ENCODE measurements around the gene AQP2. TPM values are rescaled to one million over a fixed set of nuclear protein-coding genes. Genes with fewer than 3 reads are reported as not detected.

AQP2 gene
- total RNA-seq, 1 experiment from 2014 or later: not detected

DNA sequence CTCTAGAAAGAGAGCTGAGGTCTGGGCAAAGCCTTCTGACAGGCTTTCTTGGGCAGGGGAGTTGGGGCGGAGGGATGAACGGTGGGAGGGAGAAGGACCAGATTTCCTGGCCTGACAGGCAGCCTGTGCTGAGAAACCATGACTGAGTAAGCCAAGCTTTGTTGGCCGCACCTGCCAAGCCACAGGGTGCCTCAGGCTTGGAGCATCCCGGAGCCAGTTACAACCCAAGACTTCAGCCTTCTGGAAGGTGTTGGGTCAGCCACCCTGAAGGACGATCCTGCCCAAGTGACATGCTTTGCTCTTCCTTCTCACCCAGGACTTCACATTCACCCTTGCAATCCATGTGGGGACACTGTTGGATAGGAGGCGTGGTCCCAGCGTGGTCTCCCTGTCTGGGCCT is 21.0 kb upstream of the AQP2 start:
- intact Hi-C loops (cut with micrococcal nuclease; ENCODE audit: unreplicated experiment): no loop called here
- TF ChIP-seq, protein P1, sequence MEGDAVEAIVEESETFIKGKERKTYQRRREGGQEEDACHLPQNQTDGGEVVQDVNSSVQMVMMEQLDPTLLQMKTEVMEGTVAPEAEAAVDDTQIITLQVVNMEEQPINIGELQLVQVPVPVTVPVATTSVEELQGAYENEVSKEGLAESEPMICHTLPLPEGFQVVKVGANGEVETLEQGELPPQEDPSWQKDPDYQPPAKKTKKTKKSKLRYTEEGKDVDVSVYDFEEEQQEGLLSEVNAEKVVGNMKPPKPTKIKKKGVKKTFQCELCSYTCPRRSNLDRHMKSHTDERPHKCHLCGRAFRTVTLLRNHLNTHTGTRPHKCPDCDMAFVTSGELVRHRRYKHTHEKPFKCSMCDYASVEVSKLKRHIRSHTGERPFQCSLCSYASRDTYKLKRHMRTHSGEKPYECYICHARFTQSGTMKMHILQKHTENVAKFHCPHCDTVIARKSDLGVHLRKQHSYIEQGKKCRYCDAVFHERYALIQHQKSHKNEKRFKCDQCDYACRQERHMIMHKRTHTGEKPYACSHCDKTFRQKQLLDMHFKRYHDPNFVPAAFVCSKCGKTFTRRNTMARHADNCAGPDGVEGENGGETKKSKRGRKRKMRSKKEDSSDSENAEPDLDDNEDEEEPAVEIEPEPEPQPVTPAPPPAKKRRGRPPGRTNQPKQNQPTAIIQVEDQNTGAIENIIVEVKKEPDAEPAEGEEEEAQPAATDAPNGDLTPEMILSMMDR (IDR thresholded peaks at IDR 0.05; ENCODE audit: insufficient read depth in 1 of 2, low read depth in 1 of 2, low read length in 1 of 2, severe bottlenecking in 1 of 2, unreplicated experiment in 1 of 2): no peak
- ChIA-PET CTCF (interaction anchor here (0.5 kb wide), 1 partner anchor 84 kb away, joined by 8 read pairs; no protein-coding TSS in a partner anchor), POLR2A (no interaction called here)
- no peaks in the 10 kb centered on the region for H3K36me3 Mint-ChIP-seq (ENCODE audit: insufficient read depth, unreplicated experiment)
- DNase-seq: no peak
- Histone ChIP-seq H3K36me3 (ENCODE audit: control insufficient read depth, insufficient read depth, low read length) (no peaks in the 10 kb centered on the region), H3K27me3 (replicated peaks; ENCODE audit: control insufficient read depth, insufficient read depth, low read length) (no peaks in the 10 kb centered on the region), H3K9me3 (no peaks in the 10 kb centered on the region), H3K4me1 (no peaks in the 10 kb centered on the region), H3K4me3 (ENCODE audit: low read depth, low read length) (no peak overlapping the region)
- H3K27ac Mint-ChIP-seq (ENCODE audit: unreplicated experiment): no peak overlapping the region
- BruUV-seq (replicated peaks): no TSS peak
- no peaks in the 10 kb centered on the region for H3K4me1 Mint-ChIP-seq (ENCODE audit: low read depth, unreplicated experiment)
- no peaks in the 10 kb centered on the region for H3K9me3 Mint-ChIP-seq (ENCODE audit: unreplicated experiment)
- no peaks in the 10 kb centered on the region for H3K27me3 Mint-ChIP-seq (ENCODE audit: insufficient read depth, unreplicated experiment)
- H3K4me3 Mint-ChIP-seq (ENCODE audit: unreplicated experiment): no peak overlapping the region

DNA sequence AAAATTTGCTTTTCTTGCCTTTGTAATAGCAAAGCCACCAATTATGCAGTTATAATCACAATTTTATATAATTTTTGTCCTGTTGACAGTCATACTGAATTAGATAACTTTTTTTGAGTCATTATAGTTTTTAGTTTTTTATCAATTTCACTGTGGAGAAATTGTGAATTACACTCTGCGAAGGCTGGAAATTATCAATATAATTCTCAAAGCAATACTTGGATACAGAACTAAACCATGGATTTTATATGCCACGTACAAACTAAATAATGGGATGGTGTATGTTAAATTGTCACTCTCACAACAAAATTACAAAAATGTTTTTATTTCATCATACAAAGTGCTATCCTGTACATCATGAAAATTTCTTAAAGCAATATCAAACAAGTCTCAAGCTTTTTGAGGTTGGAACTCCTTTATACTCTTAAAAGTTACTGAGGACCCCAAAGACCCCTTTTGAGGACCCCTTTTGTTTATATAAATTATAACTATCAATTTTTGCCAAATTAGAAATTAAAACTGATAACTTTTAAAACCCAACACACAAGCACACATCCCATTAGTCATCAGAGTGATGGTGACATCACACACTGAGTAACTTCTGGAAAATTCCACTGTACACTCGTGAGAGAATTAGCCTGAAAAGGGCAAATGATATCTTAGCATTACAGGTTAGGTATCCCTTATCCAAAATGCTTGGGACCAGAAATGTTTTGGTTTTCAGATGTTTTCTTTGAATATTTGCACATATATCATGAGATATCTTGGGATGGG is 19.8 kb upstream of the AQP2 start:
- intact Hi-C loops (cut with micrococcal nuclease; ENCODE audit: unreplicated experiment): no loop called here
- no peaks in the 10 kb centered on the region for H3K9me3 Mint-ChIP-seq (ENCODE audit: unreplicated experiment)
- no peak overlapping the region for H3K4me3 ChIP-seq (ENCODE audit: low read depth, low read length)
- no peak overlapping the region for H3K4me3 Mint-ChIP-seq (ENCODE audit: unreplicated experiment)
- no peaks in the 10 kb centered on the region for H3K27me3 Mint-ChIP-seq (ENCODE audit: insufficient read depth, unreplicated experiment)
- no peaks in the 10 kb centered on the region for H3K4me1 ChIP-seq
- TF ChIP-seq, protein P1 (IDR thresholded peaks at IDR 0.05; ENCODE audit: insufficient read depth in 1 of 2, low read depth in 1 of 2, low read length in 1 of 2, severe bottlenecking in 1 of 2, unreplicated experiment in 1 of 2): no peak
- no peaks in the 10 kb centered on the region for H3K4me1 Mint-ChIP-seq (ENCODE audit: low read depth, unreplicated experiment)
- H3K9me3 ChIP-seq: no peaks in the 10 kb centered on the region
- no peaks in the 10 kb centered on the region for H3K27me3 ChIP-seq (replicated peaks; ENCODE audit: control insufficient read depth, insufficient read depth, low read length)
- no peak for DNase-seq
- CTCF ChIA-PET: no interaction called here
- H3K27ac Mint-ChIP-seq (ENCODE audit: unreplicated experiment): no peak overlapping the region
- no TSS peak for BruUV-seq (replicated peaks)
- H3K36me3 Mint-ChIP-seq (ENCODE audit: insufficient read depth, unreplicated experiment): no peaks in the 10 kb centered on the region
- no peaks in the 10 kb centered on the region for H3K36me3 ChIP-seq (ENCODE audit: control insufficient read depth, insufficient read depth, low read length)
- POLR2A ChIA-PET: no interaction called here

DNA sequence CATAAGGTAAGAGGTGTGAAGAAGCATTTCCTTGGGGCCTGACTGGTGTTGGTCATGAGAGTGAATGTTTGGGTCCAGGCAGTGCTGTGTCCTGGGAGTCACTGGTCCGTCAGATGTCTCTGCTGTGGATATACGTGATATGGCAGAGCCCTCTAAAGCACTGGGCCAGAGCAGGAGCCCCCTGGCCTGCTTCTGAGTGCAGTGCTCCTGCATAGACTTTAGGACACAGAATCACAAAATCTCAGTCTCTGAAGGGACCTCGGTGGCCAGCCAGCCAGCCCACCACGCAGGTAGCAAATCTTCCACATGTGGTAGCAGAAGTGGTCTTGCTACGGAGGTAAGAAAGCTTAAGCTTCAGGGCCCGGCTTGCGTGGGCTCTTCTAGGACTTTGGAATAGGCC is 18.5 kb upstream of the AQP2 start:
- no peaks in the 10 kb centered on the region for H3K4me1 ChIP-seq
- Mint-ChIP-seq H3K4me1 (ENCODE audit: low read depth, unreplicated experiment) (no peaks in the 10 kb centered on the region), H3K27me3 (ENCODE audit: insufficient read depth, unreplicated experiment) (no peaks in the 10 kb centered on the region), H3K4me3 (ENCODE audit: unreplicated experiment) (no peak overlapping the region), H3K9me3 (ENCODE audit: unreplicated experiment) (no peaks in the 10 kb centered on the region), H3K36me3 (ENCODE audit: insufficient read depth, unreplicated experiment) (no peaks in the 10 kb centered on the region), H3K27ac (ENCODE audit: unreplicated experiment) (no peak overlapping the region)
- TF ChIP-seq, protein P1 (IDR thresholded peaks at IDR 0.05; ENCODE audit: insufficient read depth in 1 of 2, low read depth in 1 of 2, low read length in 1 of 2, severe bottlenecking in 1 of 2, unreplicated experiment in 1 of 2): no peak
- ChIA-PET POLR2A (no interaction called here), CTCF (interaction anchor here (0.6 to 1.0 kb wide), 2 partner anchors 8 to 35 kb away, joined by 3 to 6 read pairs; no protein-coding TSS in a partner anchor)
- intact Hi-C loops (cut with micrococcal nuclease; ENCODE audit: unreplicated experiment): no loop called here
- H3K9me3 ChIP-seq: no peaks in the 10 kb centered on the region
- no peak overlapping the region for H3K4me3 ChIP-seq (ENCODE audit: low read depth, low read length)
- H3K36me3 ChIP-seq (ENCODE audit: control insufficient read depth, insufficient read depth, low read length): no peaks in the 10 kb centered on the region
- no peaks in the 10 kb centered on the region for H3K27me3 ChIP-seq (replicated peaks; ENCODE audit: control insufficient read depth, insufficient read depth, low read length)
- DNase-seq: no peak
- BruUV-seq (replicated peaks): no TSS peak
